Measurements from ENCODE around the gene DUSP2.

The DUSP2 gene

GRCh38 chr2:96102596-96103186, 42.5 kb downstream of the DUSP2 start:
- DNase-seq (ENCODE audit: low read depth, low spot score): no peak

GRCh38 chr2:96100893-96101304, 44.3 kb downstream of the DUSP2 start:
- no peak for DNase-seq (ENCODE audit: low read depth, low spot score)

GRCh38 chr2:96099861-96100798, 45.1 kb downstream of the DUSP2 start:
- no peak for DNase-seq (ENCODE audit: low read depth, low spot score)

- DNase-seq (ENCODE audit: low read depth, low spot score): no peak
Measured at GRCh38 chr2:96098900-96099590, 46.2 kb downstream of the DUSP2 start.

GRCh38 chr2:96097951-96098823, 47.1 kb downstream of the DUSP2 start:
- no peak for DNase-seq (ENCODE audit: low read depth, low spot score)

- DNase-seq (ENCODE audit: low read depth, low spot score): no peak
Measured at GRCh38 chr2:96097441-96097840, 47.8 kb downstream of the DUSP2 start.

- no peak for DNase-seq (ENCODE audit: low read depth, low spot score)
Measured at GRCh38 chr2:96095116-96095636, 50.1 kb downstream of the DUSP2 start.

GRCh38 chr2:96093528-96093927, 51.7 kb downstream of the DUSP2 start:
- no peak for DNase-seq (ENCODE audit: low read depth, low spot score)

All from smooth muscle cell of the brain vasculature (primary cell).